WTC11 (cell line): ENCODE results near the gene DNAH1. TPM values are rescaled to one million over a fixed set of nuclear protein-coding genes. Genes with fewer than 3 reads are reported as not detected.
"Not testable (repeated sequence)": the region's sequence is repeated elsewhere in the genome, so short reads cannot be mapped to it uniquely, and the experiment has no call there.

Source experiments
- ATAC-seq: fragments of 200-7000 bp; cut with Tn5 transposase; 2 replicates; pipeline ENCODE4 v1.10.0; 2021; ENCODE audit warnings: mild to moderate bottlenecking, moderate library complexity
- CTCF ChIA-PET: fragments of 300-600 bp; sonication (Branson Sonifier 250); formaldehyde crosslinking; loops from one replicate; lab custom pipeline; 2021; ENCODE audit warnings: antibody characterized with exemption; lab: Charles Lee
- POLR2A ChIA-PET: fragments of 350-600 bp; sonication (Branson Sonifier 250); formaldehyde crosslinking; loops from one replicate; lab custom pipeline; 2021; ENCODE audit warnings: antibody characterized with exemption; lab: Charles Lee
- DNase-seq: peaks from one replicate; pipeline ENCODE4 v3.0.0; 2021; ENCODE audit warnings: low spot score
- H3K27ac Mint-ChIP-seq: 2 replicates; pipeline ENCODE4 v1.8.0; 2021; ENCODE audit warnings: mixed read lengths
- H3K27me3 Mint-ChIP-seq: 2 replicates; pipeline ENCODE4 v1.8.0; 2021; ENCODE audit warnings: low read depth, mild to moderate bottlenecking, moderate library complexity, mixed read lengths
- H3K36me3 Mint-ChIP-seq: 2 replicates; pipeline ENCODE4 v1.8.0; 2021; ENCODE audit warnings: mixed read lengths
- H3K4me1 Mint-ChIP-seq: 2 replicates; pipeline ENCODE4 v1.8.0; 2022; ENCODE audit warnings: mixed read lengths
- H3K4me3 Mint-ChIP-seq: 2 replicates; pipeline ENCODE4 v1.8.0; 2021; ENCODE audit warnings: mild to moderate bottlenecking, moderate library complexity, mixed read lengths
- H3K9me3 Mint-ChIP-seq: 2 replicates; pipeline ENCODE4 v1.8.0; 2021; ENCODE audit warnings: mixed read lengths
- ATF2 ChIP-seq: sonication (generic); formaldehyde crosslinking; IDR thresholded peaks from 2 replicates; pipeline ENCODE4 v1.8.1; 2022; ENCODE audit warnings: low read depth, missing genetic modification reagents, borderline replicate concordance
- CBFB ChIP-seq: sonication (generic); formaldehyde crosslinking; IDR thresholded peaks from 2 replicates; pipeline ENCODE4 v1.8.1; 2022; ENCODE audit warnings: mild to moderate bottlenecking, low read depth, missing genetic modification reagents
- CREB1 ChIP-seq: sonication (generic); formaldehyde crosslinking; IDR thresholded peaks from 2 replicates; pipeline ENCODE4 v1.8.0; 2023; ENCODE audit warnings: mild to moderate bottlenecking, missing genetic modification reagents
- ELF4 ChIP-seq: sonication (generic); formaldehyde crosslinking; IDR thresholded peaks from 2 replicates; pipeline ENCODE4 v1.8.1; 2022; ENCODE audit warnings: low read depth, mild to moderate bottlenecking, moderate library complexity, missing genetic modification reagents
- ESRRA ChIP-seq: sonication (generic); formaldehyde crosslinking; IDR thresholded peaks from 2 replicates; pipeline ENCODE4 v1.8.1; 2022; ENCODE audit warnings: mild to moderate bottlenecking, missing genetic modification reagents, borderline replicate concordance
- FOXJ3 ChIP-seq: sonication (generic); formaldehyde crosslinking; IDR thresholded peaks from 2 replicates; pipeline ENCODE4 v1.9.0; 2021; ENCODE audit warnings: missing genetic modification reagents, mild to moderate bottlenecking, borderline replicate concordance
- FOXK1 ChIP-seq: sonication (generic); formaldehyde crosslinking; IDR thresholded peaks from 2 replicates; pipeline ENCODE4 v1.8.0; 2022; ENCODE audit warnings: mild to moderate bottlenecking, moderate library complexity, missing genetic modification reagents
- GABPB1 ChIP-seq: sonication (generic); formaldehyde crosslinking; IDR thresholded peaks from 2 replicates; pipeline ENCODE4 v1.8.1; 2023; ENCODE audit warnings: mild to moderate bottlenecking, missing genetic modification reagents
- JAZF1 ChIP-seq: fragments of 250-450 bp; sonication (Bioruptor Pico); IDR thresholded peaks from 2 replicates; pipeline ENCODE4 v1.9.0; 2021; ENCODE audit warnings: moderate library complexity, mild to moderate bottlenecking, inconsistent platforms
- NR1H2 ChIP-seq: sonication (generic); formaldehyde crosslinking; IDR thresholded peaks from 2 replicates; pipeline ENCODE4 v1.9.0; 2021; ENCODE audit warnings: mild to moderate bottlenecking, moderate library complexity, missing genetic modification reagents
- PRDM15 ChIP-seq: sonication (generic); formaldehyde crosslinking; IDR thresholded peaks from 2 replicates; pipeline ENCODE4 v1.8.0; 2022; ENCODE audit warnings: missing genetic modification reagents
- SOX15 ChIP-seq: fragments of 250-450 bp; sonication (Bioruptor Pico); IDR thresholded peaks from 2 replicates; pipeline ENCODE4 v1.9.0; 2021; ENCODE audit warnings: mild to moderate bottlenecking
- ZNF219 ChIP-seq: sonication (generic); formaldehyde crosslinking; IDR thresholded peaks from 2 replicates; pipeline ENCODE4 v1.8.0; 2023; ENCODE audit warnings: missing genetic modification reagents, mild to moderate bottlenecking, borderline replicate concordance
- ZNF532 ChIP-seq: fragments of 250-450 bp; sonication (Bioruptor Pico); IDR thresholded peaks from 2 replicates; pipeline ENCODE4 v1.9.0; 2021; ENCODE audit warnings: mild to moderate bottlenecking, borderline replicate concordance
- ZNF671 ChIP-seq: fragments of 250-450 bp; sonication (Bioruptor Pico); IDR thresholded peaks from 2 replicates; pipeline ENCODE4 v1.8.0; 2021; ENCODE audit warnings: mild to moderate bottlenecking
- total RNA-seq: library from RNA; stranded (reverse); gene quantifications from 3 replicates; pipeline ENCODE4 v1.2.3, GENCODE V29; 2021

Gene DNAH1
- total RNA-seq, 1 experiment from 2014 or later = 1.5 TPM

GRCh38 chr3:52283306-52283705, 32.8 kb upstream of the DNAH1 start (continued):
- TF ChIP-seq ZNF532 (CRISPR knock-in tag) (no peak), PRDM15 (CRISPR knock-in tag) (no peak), CREB1 (CRISPR knock-in tag) (no peak), FOXK1 (CRISPR knock-in tag) (no peak), JAZF1 (CRISPR knock-in tag) (no peak), ATF2 (CRISPR knock-in tag) (no peak)

GRCh38 chr3:52284051-52284450, 32.1 kb upstream of the DNAH1 start:
- H3K27me3 Mint-ChIP-seq, ATAC-seq, H3K36me3 Mint-ChIP-seq, H3K27ac Mint-ChIP-seq, H3K9me3 Mint-ChIP-seq, H3K4me3 Mint-ChIP-seq: not testable (repeated sequence)
- ChIA-PET CTCF (interaction anchor here (0.8 kb wide), 1 partner anchor 101 kb away, joined by 3 read pairs; no protein-coding TSS in a partner anchor), POLR2A (interaction anchor here (0.6 kb wide), 2 partner anchors 48 to 247 kb away, joined by 3 read pairs; no protein-coding TSS in a partner anchor)
- peaks cover 12% of the 10 kb centered on the region for H3K4me1 Mint-ChIP-seq
- peak; percentile 6 for DNase-seq

GRCh38 chr3:52286777-52287110, 29.4 kb upstream of the DNAH1 start:
- Mint-ChIP-seq H3K4me3 (peak overlapping the region; percentile 88), H3K36me3 (no peaks in the 10 kb centered on the region), H3K27me3 (no peaks in the 10 kb centered on the region), H3K4me1 (peaks cover 5% of the 10 kb centered on the region), H3K9me3 (no peaks in the 10 kb centered on the region), H3K27ac (peak overlapping the region; percentile 100)
- ATAC-seq (no peak), DNase-seq (peak; percentile 7)
- CTCF ChIA-PET = interaction anchor here (1.3 to 2.7 kb wide), 2 partner anchors 66 to 98 kb away, joined by 8 to 20 read pairs; no protein-coding TSS in a partner anchor
- POLR2A ChIA-PET = interaction anchor here (2.7 kb wide), 1 partner anchor 9 kb away, joined by 26 read pairs; the partner anchor contains the start of gene WDR82
- no peak for TF ChIP-seq ZNF671
- TF ChIP-seq GABPB1 (CRISPR knock-in tag) = peak; percentile 25; the same call in 1 of the 2 replicates

GRCh38 chr3:52288674-52289073, 27.4 kb upstream of the DNAH1 start:
- Mint-ChIP-seq H3K4me3 (peak overlapping the region; percentile 88), H3K9me3 (no peaks in the 10 kb centered on the region), H3K27ac (peak overlapping the region; percentile 76; the same call in 1 of the 2 replicates), H3K27me3 (no peaks in the 10 kb centered on the region), H3K36me3 (no peaks in the 10 kb centered on the region), H3K4me1 (peaks cover 5% of the 10 kb centered on the region)
- CTCF ChIA-PET = interaction anchor here (1.1 to 2.7 kb wide), 7 partner anchors 10 to 100 kb away, joined by 3 to 20 read pairs (median 4); no protein-coding TSS in a partner anchor
- POLR2A ChIA-PET = interaction anchor here (1.1 to 2.7 kb wide), 2 partner anchors 11 to 43 kb away, joined by 3 to 26 read pairs; partner anchors contain the start of gene WDR82
- ATAC-seq (no peak), DNase-seq (no peak)
- no peak for TF ChIP-seq ZNF219
- no peak for TF ChIP-seq FOXJ3 (CRISPR knock-in tag)
- no peak for TF ChIP-seq SOX15 (CRISPR knock-in tag)
- TF ChIP-seq NR1H2 = no peak
- no peak for TF ChIP-seq ESRRA (CRISPR knock-in tag)
- TF ChIP-seq CBFB (CRISPR knock-in tag) = no peak
- TF ChIP-seq ELF4 (CRISPR knock-in tag) = no peak
- TF ChIP-seq ZNF532 (CRISPR knock-in tag) = no peak
